H1 (cell line): Measurements from ENCODE around the gene NRL. TPM values are rescaled to one million over a fixed set of nuclear protein-coding genes. Genes with fewer than 3 reads are reported as not detected.

Experiments used
- CTCF ChIA-PET: fragments of 300-600 bp; sonication (Branson Sonifier 250); formaldehyde crosslinking; loops from one replicate; lab custom pipeline; 2021; ENCODE audit not compliant: partially characterized antibody; lab: Charles Lee
- POLR2A ChIA-PET: fragments of 300-600 bp; sonication (Branson Sonifier 250); formaldehyde crosslinking; loops from one replicate; lab custom pipeline; 2021; ENCODE audit warnings: inconsistent platforms; ENCODE audit not compliant: partially characterized antibody; lab: Charles Lee
- DNase-seq, 2 experiments: peaks; one replicate each; pipeline versions ENCODE4 v3.0.0 to v3.0.0-alpha.2; 2010 to 2022; ENCODE audit warnings: low spot score in 2 of 2, low read depth in 1 of 2, mixed read lengths in 1 of 2
- FAIRE-seq: peaks from 2 replicates; lab custom pipeline; 2011; peaks lifted over from hg19 to GRCh38; lab: Jason Lieb, UNC
- H2AFZ ChIP-seq: 2 replicates; pipeline ENCODE4 v1.8.1; 2012; ENCODE audit warnings: low read length, inconsistent platforms
- H2AK5ac ChIP-seq: 2 replicates; pipeline ENCODE4 v1.6.1; 2013; ENCODE audit warnings: low read depth, low read length
- H2BK120ac ChIP-seq: replicated peaks from 2 replicates; pipeline ENCODE3; 2013; ENCODE audit warnings: low read depth, low read length, inconsistent platforms
- H2BK12ac ChIP-seq: 2 replicates; pipeline ENCODE4 v1.6.1; 2013; ENCODE audit warnings: low read depth, low read length
- H2BK15ac ChIP-seq: 2 replicates; pipeline ENCODE4 v1.6.1; 2013; ENCODE audit warnings: low read length
- H2BK20ac ChIP-seq: 2 replicates; pipeline ENCODE4 v1.6.1; 2013; ENCODE audit warnings: low read length
- H2BK5ac ChIP-seq: 2 replicates; pipeline ENCODE4 v1.6.1; 2013; ENCODE audit warnings: low read depth, low read length
- H3K14ac ChIP-seq: 2 replicates; pipeline ENCODE4 v1.6.1; 2013; ENCODE audit warnings: inconsistent platforms; ENCODE audit not compliant: insufficient read length
- H3K18ac ChIP-seq: 2 replicates; pipeline ENCODE4 v1.6.1; 2013; ENCODE audit warnings: low read length; ENCODE audit errors: extremely low read depth
- H3K23ac ChIP-seq: 2 replicates; pipeline ENCODE4 v1.6.1; 2013; ENCODE audit warnings: inconsistent platforms; ENCODE audit not compliant: insufficient read length
- H3K23me2 ChIP-seq: 2 replicates; pipeline ENCODE4 v1.6.1; 2013; ENCODE audit warnings: low read depth, low read length
- H3K27ac ChIP-seq: 2 replicates; pipeline ENCODE4 v1.6.1; 2011; ENCODE audit warnings: low read depth, low read length, inconsistent platforms
- H3K27me3 ChIP-seq, 4 experiments: replicated peaks in 1 of 4; 1 replicate in 1 of 4; 2 replicates in 3 of 4; pipeline versions ENCODE4 v1.6.1 to v1.8.1; 2011 to 2013; ENCODE audit warnings: low read length in 3 of 4, mild to moderate bottlenecking in 3 of 4, inconsistent platforms in 2 of 4, mixed read lengths in 2 of 4, moderate library complexity in 1 of 4; ENCODE audit not compliant: control insufficient read depth in 3 of 4, insufficient read depth in 3 of 4; ENCODE audit errors: extremely low read depth in 1 of 4
- H3K36me3 ChIP-seq, 4 experiments: 2 replicates each; pipeline versions ENCODE4 v1.6.1 to v1.8.1; 2011 to 2013; ENCODE audit warnings: mild to moderate bottlenecking in 4 of 4, low read length in 3 of 4, moderate library complexity in 2 of 4, control low read depth in 1 of 4, inconsistent platforms in 1 of 4; ENCODE audit not compliant: insufficient read depth in 4 of 4, control insufficient read depth in 2 of 4
- H3K4ac ChIP-seq: replicated peaks from 2 replicates; pipeline ENCODE3; 2013; ENCODE audit warnings: low read length, low read depth, mixed read lengths, inconsistent platforms; ENCODE audit not compliant: insufficient read length
- H3K4me1 ChIP-seq, 4 experiments: replicated peaks in 1 of 4; 1 replicate in 1 of 4; 2 replicates in 3 of 4; pipeline versions ENCODE4 v1.6.1 to v1.8.1; 2011 to 2013; ENCODE audit warnings: low read length in 3 of 4, inconsistent platforms in 2 of 4, mixed read lengths in 1 of 4; ENCODE audit not compliant: insufficient read depth in 4 of 4, control insufficient read depth in 3 of 4
- H3K4me2 ChIP-seq, 2 experiments: 2 replicates each; pipeline versions ENCODE4 v1.6.1 to v1.8.1; 2011 to 2013; ENCODE audit warnings: low read depth in 2 of 2, low read length in 2 of 2, control low read depth in 1 of 2, inconsistent platforms in 1 of 2, mild to moderate bottlenecking in 1 of 2; ENCODE audit not compliant: insufficient read depth in 1 of 2
- H3K4me3 ChIP-seq, 4 experiments: fragments of 200-600, 300-600 bp in 1 of 4; sonication (generic), shearing (Covaris generic), sonication (Bioruptor Twin) in 1 of 4; 2 replicates each; pipeline versions ENCODE4 v1.5.1 to v1.8.1; 2011 to 2016; ENCODE audit warnings: low read length in 4 of 4, low read depth in 3 of 4, control low read depth in 2 of 4, inconsistent platforms in 2 of 4, mild to moderate bottlenecking in 2 of 4, mixed read lengths in 1 of 4, moderate library complexity in 1 of 4; ENCODE audit not compliant: insufficient read depth in 2 of 4; ENCODE audit errors: extremely low read depth in 1 of 4
- H3K56ac ChIP-seq: replicated peaks from 2 replicates; pipeline ENCODE3; 2013; ENCODE audit warnings: low read depth, mild to moderate bottlenecking, mixed read lengths, low read length, inconsistent platforms; ENCODE audit not compliant: insufficient read length
- H3K79me1 ChIP-seq: 2 replicates; pipeline ENCODE4 v1.6.1; 2013; ENCODE audit warnings: low read depth, low read length, control low read depth
- H3K79me2 ChIP-seq, 2 experiments: 2 replicates each; pipeline versions ENCODE4 v1.6.1 to v1.8.1; 2012 to 2013; ENCODE audit warnings: low read length in 2 of 2, mild to moderate bottlenecking in 2 of 2, inconsistent platforms in 1 of 2; ENCODE audit not compliant: insufficient read depth in 2 of 2, control insufficient read depth in 1 of 2
- H3K9ac ChIP-seq, 4 experiments: replicated peaks in 1 of 4; 1 replicate in 1 of 4; 2 replicates in 3 of 4; pipeline versions ENCODE4 v1.6.1 to v1.8.1; 2011 to 2013; ENCODE audit warnings: low read depth in 3 of 4, low read length in 3 of 4, control low read depth in 2 of 4, mild to moderate bottlenecking in 2 of 4, moderate library complexity in 2 of 4, inconsistent platforms in 1 of 4; ENCODE audit errors: extremely low read depth in 1 of 4
- H3K9me3 ChIP-seq, 2 experiments: 2 replicates each; pipeline versions ENCODE4 v1.6.1 to v1.8.1; 2012 to 2013; ENCODE audit warnings: mild to moderate bottlenecking in 2 of 2, moderate library complexity in 2 of 2, control low read depth in 1 of 2, inconsistent platforms in 1 of 2, low read depth in 1 of 2, low read length in 1 of 2, mixed read lengths in 1 of 2; ENCODE audit not compliant: insufficient read depth in 2 of 2
- H4K20me1 ChIP-seq, 2 experiments: replicated peaks in 1 of 2; 2 replicates each; pipeline versions ENCODE3 to v1.8.1; 2011 to 2013; ENCODE audit warnings: inconsistent platforms in 2 of 2, low read length in 2 of 2, mild to moderate bottlenecking in 1 of 2; ENCODE audit not compliant: insufficient read depth in 2 of 2, control insufficient read depth in 1 of 2
- H4K5ac ChIP-seq: 2 replicates; pipeline ENCODE4 v1.6.1; 2013; ENCODE audit warnings: low read length, low read depth, mixed read lengths, inconsistent platforms; ENCODE audit not compliant: insufficient read length
- H4K8ac ChIP-seq: 2 replicates; pipeline ENCODE4 v1.8.0; 2013; ENCODE audit warnings: mild to moderate bottlenecking, moderate library complexity, low read length, inconsistent platforms; ENCODE audit not compliant: insufficient read depth; ENCODE audit errors: extremely low read depth
- H4K91ac ChIP-seq: replicated peaks from 2 replicates; pipeline ENCODE3; 2013; ENCODE audit warnings: low read length, mixed read lengths, inconsistent platforms; ENCODE audit not compliant: insufficient read length
- ASH2L ChIP-seq: fragments of 200-600, 300-600 bp; sonication (generic); IDR thresholded peaks from one replicate; pipeline ENCODE4 v1.7.1; 2017; ENCODE audit warnings: low read length
- BRCA1 ChIP-seq: IDR thresholded peaks from 2 replicates; pipeline ENCODE4 v1.6.1; 2012; ENCODE audit warnings: low read depth, low read length, improper control_type of control experiment
- CEBPB ChIP-seq: IDR thresholded peaks from 2 replicates; pipeline ENCODE4 v1.6.1; 2012; ENCODE audit warnings: low read depth, low read length
- EGR1 ChIP-seq: IDR thresholded peaks from 2 replicates; pipeline ENCODE4 v1.6.1; 2011; ENCODE audit warnings: low read depth, low read length, borderline replicate concordance
- EP300 ChIP-seq, 2 experiments: IDR thresholded peaks; 1 replicate in 1 of 2; 2 replicates in 1 of 2; pipeline ENCODE4 v1.6.1; 2011 to 2012; ENCODE audit warnings: low read depth in 2 of 2, low read length in 2 of 2, mild to moderate bottlenecking in 2 of 2, borderline replicate concordance in 1 of 2, inconsistent platforms in 1 of 2, moderate library complexity in 1 of 2
- KDM5A ChIP-seq: fragments of 200-600 bp; IDR thresholded peaks from 2 replicates; pipeline ENCODE4 v1.7.1; 2012; ENCODE audit warnings: mild to moderate bottlenecking, low read length, inconsistent platforms, mixed read lengths
- RBBP5 ChIP-seq: IDR thresholded peaks from 2 replicates; pipeline ENCODE4 v1.7.1; 2012; ENCODE audit warnings: low read depth, mild to moderate bottlenecking, inconsistent platforms, low read length, moderate library complexity, borderline replicate concordance
- SIRT6 ChIP-seq: IDR thresholded peaks from one replicate; pipeline ENCODE4 v1.7.1; 2012; ENCODE audit warnings: low read length, inconsistent platforms
- SP1 ChIP-seq: IDR thresholded peaks from 2 replicates; pipeline ENCODE4 v1.6.1; 2011; ENCODE audit warnings: low read depth, low read length
- SUZ12 ChIP-seq: fragments of 200-600 bp; sonication (generic); IDR thresholded peaks from 2 replicates; pipeline ENCODE4 v1.6.1; 2012; ENCODE audit warnings: mild to moderate bottlenecking, inconsistent platforms, low read length, moderate library complexity, mixed read lengths
- TAF1 ChIP-seq: IDR thresholded peaks from 2 replicates; pipeline ENCODE4 v1.6.1; 2011; ENCODE audit warnings: mild to moderate bottlenecking, low read depth, low read length
- TBP ChIP-seq: IDR thresholded peaks from 2 replicates; pipeline ENCODE4 v1.6.1; 2011; ENCODE audit warnings: low read depth, low read length, improper control_type of control experiment
- TCF12 ChIP-seq: IDR thresholded peaks from 2 replicates; pipeline ENCODE4 v1.6.1; 2011; ENCODE audit warnings: low read depth, mild to moderate bottlenecking, low read length
- YY1 ChIP-seq: IDR thresholded peaks from 2 replicates; pipeline ENCODE4 v1.6.1; 2011; ENCODE audit warnings: low read depth, mild to moderate bottlenecking, low read length
- WGBS, 2 experiments: shearing (Covaris generic) in 1 of 2; methylation state at CpG; one replicate each; pipeline versions ENCODE4 v1.1.6 to v1.1.7; 2013 to 2015; ENCODE audit warnings: low lambda C conversion rate in 2 of 2, mixed read lengths in 2 of 2, inconsistent platforms in 1 of 2, low coverage in 1 of 2, missing lambda C conversion rate in 1 of 2; ENCODE audit not compliant: insufficient replicate concordance in 2 of 2, insufficient coverage in 1 of 2, insufficient read length in 1 of 2; ENCODE audit errors: extremely low coverage in 1 of 2, missing lambda C conversion rate in 1 of 2; 5-methylcytosine and 5-hydroxymethylcytosine counted together
- polyA plus RNA-seq, 7 experiments: library from polyadenylated mRNA; depleted of rRNA in 3 of 7; stranded (reverse) in 5 of 7; unstranded in 2 of 7; fragments of >200 nt in 5 of 7; fragments of 200-250 nt in 2 of 7; gene quantifications; 1 replicate in 5 of 7; 2 replicates in 1 of 7; 4 replicates in 1 of 7; pipeline versions ENCODE4 v1.2.1 to v1.2.3, GENCODE V29; 2011 to 2013; ENCODE audit warnings: missing spikeins in 2 of 7, mixed read lengths in 2 of 7
- total RNA-seq: library from RNA; stranded (reverse); fragmentation: NEBNext Ultra II Directional; extraction: Animal tissue kit (Norgen Biotek cat#: 25700); gene quantifications from 2 replicates; pipeline ENCODE4 v1.2.1, GENCODE V29; 2021
- TF ChIP-seq, protein P1 (sequence below): IDR thresholded peaks from 2 replicates; pipeline ENCODE4 v1.6.1; 2012; ENCODE audit warnings: inconsistent platforms

The NRL gene
- total and polyA plus RNA-seq, 2 of the 8 experiments (the other 6 are each of a cell fraction or from before 2014, with no cell fraction given): 1.1 to 2.2 TPM

DNA sequence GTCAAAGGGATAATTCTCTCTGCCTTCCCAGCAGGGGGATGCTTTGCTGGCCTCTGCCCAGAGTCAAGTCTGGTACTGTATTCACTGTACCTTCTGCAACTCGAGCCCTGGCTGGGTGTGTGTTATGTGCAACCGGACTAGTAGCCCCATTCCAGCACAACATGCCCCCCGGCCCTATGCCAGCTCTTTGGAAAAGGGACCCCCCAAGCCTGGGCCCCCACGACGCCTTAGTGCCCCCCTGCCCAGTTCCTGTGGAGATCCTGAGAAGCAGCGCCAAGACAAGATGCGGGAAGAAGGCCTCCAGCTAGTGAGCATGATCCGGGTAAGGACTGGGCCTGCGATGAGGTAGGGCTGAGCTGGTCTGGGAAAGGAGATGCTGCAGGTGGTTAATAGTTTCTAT is 35.8 kb upstream of the NRL start:
- Histone ChIP-seq H3K18ac (no peak overlapping the region), H3K23ac (no peak overlapping the region), H3K56ac (no peak overlapping the region), H2BK120ac (no peak overlapping the region), H3K79me1 (peaks cover 9% of the 10 kb centered on the region; the same call in 1 of the 2 replicates), H3K23me2 (peaks cover 10% of the 10 kb centered on the region), H3K14ac (no peak overlapping the region), H3K36me3 (peaks cover 21 to 42% (median 40%) of the 10 kb centered on the region in 4 experiments), H4K20me1 (peaks cover 0 to 23% of the 10 kb centered on the region in 2 experiments), H3K4me2 (no peak overlapping the region), H3K4ac (no peak overlapping the region), H3K4me1 (peaks cover 0 to 10% (median 6%) of the 10 kb centered on the region in 4 experiments; a peak in 5 of 7 replicates), H3K9ac (no peak overlapping the region), H3K79me2 (peaks cover 0 to 25% of the 10 kb centered on the region in 2 experiments; a peak in 3 of 4 replicates), H2BK5ac (no peak overlapping the region), H3K27me3 (no peaks in the 10 kb centered on the region; a peak in 1 of 7 replicates), H3K9me3 (no peaks in the 10 kb centered on the region), H3K4me3 (no peak overlapping the region), H4K8ac (no peak overlapping the region; the same call in 1 of the 2 replicates), H3K27ac (no peak overlapping the region), H4K5ac (no peak overlapping the region), H4K91ac (no peak overlapping the region), H2AFZ (no peak overlapping the region), H2BK15ac (no peak overlapping the region), H2BK20ac (no peak overlapping the region), H2AK5ac (no peak overlapping the region), H2BK12ac (no peak overlapping the region)
- no peak for FAIRE-seq
- WGBS, 2 experiments: 93% methylated on average over 9 of the region's 9 CpGs; no CpG with 5 or more reads in 1 of the 2 experiments
- ChIA-PET CTCF (interaction anchor here (0.6 to 3.4 kb wide), 9 partner anchors 7 to 161 kb away, joined by 3 to 26 read pairs (median 4); partner anchors contain the start of genes EMC9, IRF9, PCK2 and PSME1), POLR2A (interaction anchor here (0.6 to 9.6 kb wide), 13 partner anchors 9 to 733 kb away, joined by 3 to 86 read pairs (median 5); partner anchors contain the start of genes DCAF11, EMC9, IRF9 and NRL)
- DNase-seq: no peak
- TF ChIP-seq BRCA1 (no peak), SUZ12 (no peak), TAF1 (no peak), KDM5A (no peak), SP1 (no peak), EP300 (IDR thresholded peaks at IDR 0.05; ENCODE audit: borderline replicate concordance in 1 of 2, low read depth in 2 of 2, low read length in 2 of 2) (no peak), CEBPB (no peak), EGR1 (no peak), ASH2L (no peak), RBBP5 (no peak), SIRT6 (no peak), YY1 (no peak), TCF12 (no peak), TBP (no peak)
- TF ChIP-seq, protein P1, sequence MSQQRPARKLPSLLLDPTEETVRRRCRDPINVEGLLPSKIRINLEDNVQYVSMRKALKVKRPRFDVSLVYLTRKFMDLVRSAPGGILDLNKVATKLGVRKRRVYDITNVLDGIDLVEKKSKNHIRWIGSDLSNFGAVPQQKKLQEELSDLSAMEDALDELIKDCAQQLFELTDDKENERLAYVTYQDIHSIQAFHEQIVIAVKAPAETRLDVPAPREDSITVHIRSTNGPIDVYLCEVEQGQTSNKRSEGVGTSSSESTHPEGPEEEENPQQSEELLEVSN: no peak
